OCI-LY1 (cell line): ENCODE data around the gene SRL.
"Not testable (repeated sequence)": the region's sequence is repeated elsewhere in the genome, so short reads cannot be mapped to it uniquely, and the experiment has no call there.

Source experiments
- CTCF ChIP-seq: fragments of 200-600 bp; sonication (generic), shearing (Covaris generic); IDR thresholded peaks from 2 replicates; pipeline ENCODE4 v1.5.1; 2017; ENCODE audit warnings: mild to moderate bottlenecking, antibody characterized with exemption, low read length, moderate library complexity, mixed read lengths
- EZH2 ChIP-seq: fragments of 200-600 bp; sonication (generic), shearing (Covaris generic); IDR thresholded peaks from 2 replicates; pipeline ENCODE4 v1.8.0; 2017; ENCODE audit warnings: borderline replicate concordance, mixed run types, mild to moderate bottlenecking, antibody characterized with exemption, low read length, moderate library complexity, mixed read lengths

- not testable (repeated sequence) for TF ChIP-seq CTCF, EZH2
These were observed 88.5 kb downstream of the SRL start for GRCh38 chr16:4153364-4153763.
